Prostate gland (tissue), 2 donors: ENCODE results near the gene CTNNA3.

Experiments used
- POLR2A ChIP-seq: fragments of 450-650 bp; IDR thresholded peaks from one replicate; pipeline ENCODE4 v1.6.1; 2016; ENCODE audit warnings: antibody characterized with exemption, mild to moderate bottlenecking
- POLR2AphosphoS5 ChIP-seq: sonication (generic); formaldehyde crosslinking; IDR thresholded peaks from one replicate; pipeline ENCODE4 v1.6.1; 2017; ENCODE audit warnings: antibody characterized with exemption
- TF ChIP-seq, protein P1 (sequence below), 4 experiments: fragments of 200-600 bp in 2 of 4; fragments of 450-650 bp in 2 of 4; sonication (generic) in 2 of 4; IDR thresholded peaks; 1 replicate in 3 of 4; 2 replicates in 1 of 4; pipeline ENCODE4 v1.5.1; 2016 to 2019; ENCODE audit warnings: antibody characterized with exemption in 4 of 4, mild to moderate bottlenecking in 2 of 4, moderate library complexity in 2 of 4

DNA sequence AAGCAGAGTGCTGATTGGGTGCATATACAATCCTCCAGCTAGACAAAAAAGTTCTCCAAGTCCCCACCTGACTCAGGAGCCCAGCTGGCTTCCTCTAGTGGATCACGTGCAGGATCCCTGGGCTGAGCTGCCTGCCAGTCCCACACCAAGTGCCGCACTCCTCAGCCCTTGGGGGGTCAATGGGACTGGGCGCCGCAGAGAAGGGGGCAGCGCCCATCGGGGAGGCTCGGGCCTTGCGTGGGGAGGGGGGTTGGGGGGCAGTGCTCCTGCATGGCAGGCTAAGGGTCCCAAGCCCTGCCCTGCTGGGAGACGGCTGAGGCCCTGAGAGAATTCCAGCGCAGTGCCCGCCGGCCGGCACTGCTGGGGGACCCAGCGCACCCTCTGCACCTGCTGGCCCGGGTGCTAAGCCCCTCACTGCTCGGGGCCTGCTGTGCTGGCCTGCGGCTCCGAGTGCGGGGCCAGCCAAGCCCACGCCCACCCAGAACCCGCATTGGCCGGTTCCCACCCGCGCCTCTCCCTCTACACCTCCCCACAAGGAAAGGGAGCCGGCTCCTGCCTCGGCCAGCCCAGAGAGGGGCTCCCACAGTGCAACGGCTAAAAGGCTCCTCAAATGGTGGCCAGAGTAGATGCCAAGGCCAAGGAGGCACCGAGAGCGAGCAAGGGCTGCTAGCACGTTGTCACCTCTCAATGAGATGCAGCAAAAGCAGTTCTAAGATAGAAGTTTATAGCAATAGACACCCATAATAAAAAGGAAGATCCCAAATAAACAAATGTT lies 1044.5 kb downstream of the CTNNA3 start:
- TF ChIP-seq POLR2A (no peak), POLR2AphosphoS5 (no peak)
- TF ChIP-seq, protein P1, sequence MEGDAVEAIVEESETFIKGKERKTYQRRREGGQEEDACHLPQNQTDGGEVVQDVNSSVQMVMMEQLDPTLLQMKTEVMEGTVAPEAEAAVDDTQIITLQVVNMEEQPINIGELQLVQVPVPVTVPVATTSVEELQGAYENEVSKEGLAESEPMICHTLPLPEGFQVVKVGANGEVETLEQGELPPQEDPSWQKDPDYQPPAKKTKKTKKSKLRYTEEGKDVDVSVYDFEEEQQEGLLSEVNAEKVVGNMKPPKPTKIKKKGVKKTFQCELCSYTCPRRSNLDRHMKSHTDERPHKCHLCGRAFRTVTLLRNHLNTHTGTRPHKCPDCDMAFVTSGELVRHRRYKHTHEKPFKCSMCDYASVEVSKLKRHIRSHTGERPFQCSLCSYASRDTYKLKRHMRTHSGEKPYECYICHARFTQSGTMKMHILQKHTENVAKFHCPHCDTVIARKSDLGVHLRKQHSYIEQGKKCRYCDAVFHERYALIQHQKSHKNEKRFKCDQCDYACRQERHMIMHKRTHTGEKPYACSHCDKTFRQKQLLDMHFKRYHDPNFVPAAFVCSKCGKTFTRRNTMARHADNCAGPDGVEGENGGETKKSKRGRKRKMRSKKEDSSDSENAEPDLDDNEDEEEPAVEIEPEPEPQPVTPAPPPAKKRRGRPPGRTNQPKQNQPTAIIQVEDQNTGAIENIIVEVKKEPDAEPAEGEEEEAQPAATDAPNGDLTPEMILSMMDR (IDR thresholded peaks at IDR 0.05), result no peak
